Activated naive CD4-positive, alpha-beta T cell (primary cell): ENCODE data around the gene KIAA0513.

Experiments used
- DNase-seq, 4 experiments: peaks; one replicate each; lab custom pipeline; 2025; lab: John Stamatoyannopoulos, UW

Gene KIAA0513

GRCh38 chr16:85136213-85136701 is 108.7 kb downstream of the KIAA0513 start:
- DNase-seq, result no peak

- DNase-seq, result no peak
These were observed 109.2 kb downstream of the KIAA0513 start for GRCh38 chr16:85136702-85137322.

- no peak for DNase-seq
These were observed 109.9 kb downstream of the KIAA0513 start for GRCh38 chr16:85137323-85138072.

- DNase-seq, result no peak
These were observed 110.7 kb downstream of the KIAA0513 start for GRCh38 chr16:85138073-85138824.

GRCh38 chr16:85138825-85139627 is 111.4 kb downstream of the KIAA0513 start:
- no peak for DNase-seq

- DNase-seq, result no peak
These were observed 112.3 kb downstream of the KIAA0513 start for GRCh38 chr16:85139881-85140339.

GRCh38 chr16:85140455-85141012 is 112.9 kb downstream of the KIAA0513 start:
- no peak for DNase-seq

- DNase-seq, result no peak
These were observed 114.0 kb downstream of the KIAA0513 start for GRCh38 chr16:85141491-85142128.

GRCh38 chr16:85142129-85142513 is 114.5 kb downstream of the KIAA0513 start:
- no peak for DNase-seq

GRCh38 chr16:85142771-85143211 is 115.2 kb downstream of the KIAA0513 start:
- no peak for DNase-seq
